Left hindlimb (tissue), 1 donor: ENCODE data around the gene SGSH.

Experiments
- DNase-seq: peaks from one replicate; pipeline ENCODE4 v3.0.0-alpha.2; 2018

The SGSH gene

DNA sequence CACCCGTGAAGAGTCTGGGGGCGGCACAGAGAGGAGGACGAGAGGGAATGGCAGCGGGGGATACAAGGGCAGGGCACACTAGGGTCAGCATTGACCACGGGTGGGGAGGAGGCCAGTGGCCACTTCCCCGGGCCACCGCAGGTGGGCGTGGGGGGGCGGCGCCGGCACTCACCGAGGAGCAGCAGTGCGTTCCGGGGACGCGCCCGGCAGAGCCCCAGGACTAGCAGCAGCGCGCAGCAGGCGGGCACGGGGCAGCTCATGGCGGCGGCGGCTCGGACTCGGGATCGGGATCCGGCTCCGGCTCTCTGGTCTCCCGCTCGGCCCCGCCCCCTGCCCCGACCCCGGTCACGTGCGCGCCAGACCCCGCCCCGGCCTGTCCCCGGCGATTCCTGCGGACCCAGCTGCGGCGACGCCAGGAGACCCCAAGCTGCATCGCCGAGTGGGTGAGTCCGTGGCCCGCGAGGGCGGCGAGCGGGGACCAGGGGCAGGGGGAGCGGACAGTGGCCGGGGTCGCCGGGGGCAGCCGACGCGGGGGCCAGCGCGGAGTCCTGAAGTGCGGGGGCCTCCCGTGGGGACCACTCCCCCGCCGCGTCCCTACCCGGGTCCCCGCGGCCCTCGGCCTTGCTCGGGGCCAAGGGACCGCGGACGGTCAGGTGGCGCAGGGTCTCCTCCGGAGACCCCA, at the start of gene SGSH, which contains the start of gene SLC26A11:
SGSH (minus strand) TSS at position 280 of the 682 bp plus-strand sequence; CDS start at position 260, 20 bp downstream.
SLC26A11 (plus strand) TSS at position 374 of the 682 bp plus-strand sequence. CDS start 1,134 bp downstream, outside the sequence.
- peak; percentile 84 for DNase-seq

DNA sequence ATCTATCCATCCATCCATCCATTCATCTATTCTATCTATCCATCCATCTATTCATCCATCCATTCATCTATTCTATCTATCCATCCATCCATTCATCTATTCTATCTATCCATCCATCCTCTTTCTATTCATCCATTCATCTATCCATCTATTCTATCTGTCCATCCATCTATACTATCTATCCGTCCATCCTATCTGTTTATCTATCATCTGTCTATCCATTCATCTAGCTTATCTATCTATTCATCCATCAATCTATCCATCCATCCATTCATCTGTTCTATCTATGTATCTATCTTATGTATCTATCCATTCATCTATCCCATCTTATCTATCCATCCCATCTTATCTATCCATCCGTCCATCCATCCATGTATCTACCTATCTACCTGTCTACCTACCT, 49.3 kb upstream of the SGSH start:
- DNase-seq: no peak

GRCh38 chr17:80268427-80268826, 48.3 kb upstream of the SGSH start:
- no peak for DNase-seq

DNA sequence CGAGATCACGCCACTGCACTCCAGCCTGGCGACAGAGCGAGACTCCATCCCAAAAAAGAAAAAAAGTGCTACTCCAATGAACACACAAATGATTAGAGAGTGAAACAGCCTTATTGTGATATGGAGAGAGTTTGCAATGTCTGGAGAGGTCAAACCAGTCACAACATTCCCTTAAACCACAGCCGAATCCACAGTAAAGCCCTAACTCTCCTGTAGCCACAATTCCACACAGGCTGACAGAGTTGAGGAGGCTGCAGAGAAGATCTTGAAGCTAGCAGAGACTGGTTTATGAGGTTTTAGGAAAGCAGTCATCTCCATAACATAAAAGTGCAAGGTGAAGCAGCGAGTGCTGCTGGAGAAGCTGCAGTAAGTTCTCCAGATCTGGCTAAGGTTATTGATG, 47.3 kb upstream of the SGSH start:
- no peak for DNase-seq

GRCh38 chr17:80265205-80266068, 45.3 kb upstream of the SGSH start:
- DNase-seq: no peak

DNA sequence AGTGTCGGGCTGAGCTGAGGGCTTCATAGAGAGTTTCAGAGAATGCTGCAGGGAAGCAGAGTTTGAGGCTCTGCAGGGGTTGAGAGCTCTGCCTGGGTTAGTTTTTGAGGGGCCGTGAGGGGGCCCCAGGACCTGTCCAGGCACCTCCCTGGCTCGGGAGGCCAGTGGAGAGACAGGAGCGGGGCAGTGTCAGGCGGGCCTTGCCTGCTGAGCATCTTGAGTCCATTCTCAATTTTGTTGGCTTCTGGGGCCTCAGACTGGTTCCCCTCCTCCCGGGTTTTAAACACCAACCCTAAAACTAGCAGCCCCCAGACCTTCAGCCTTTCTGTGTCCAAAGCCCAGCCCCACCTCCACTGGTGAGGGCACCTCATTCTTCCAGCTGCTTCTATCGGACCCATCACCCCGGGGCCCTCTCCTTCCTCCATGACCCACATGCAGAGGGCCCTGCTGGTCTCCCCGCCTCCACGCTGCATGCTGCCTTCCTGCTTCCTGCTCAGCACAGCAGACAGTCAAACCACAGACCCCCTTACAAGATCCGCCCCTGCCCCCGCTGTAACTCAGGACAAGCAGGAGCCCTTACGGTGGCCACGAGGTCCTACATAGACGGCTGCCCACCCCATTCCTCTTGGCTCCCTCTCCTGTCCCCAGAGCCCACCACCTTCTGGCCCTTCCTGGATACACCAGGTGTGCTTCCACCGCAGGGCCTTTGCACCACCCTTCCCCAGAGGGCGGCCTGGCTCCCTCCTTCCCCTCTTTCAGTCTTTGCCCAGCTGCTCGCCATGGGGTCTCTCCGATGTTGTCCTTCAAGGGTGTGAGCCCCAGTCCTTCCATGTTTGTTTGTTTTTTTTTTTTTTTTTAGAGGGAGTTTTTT, 44.3 kb upstream of the SGSH start:
- peak; percentile 23 for DNase-seq

GRCh38 chr17:80263253-80264204, 43.4 kb upstream of the SGSH start:
- DNase-seq: peak; percentile 83

DNA sequence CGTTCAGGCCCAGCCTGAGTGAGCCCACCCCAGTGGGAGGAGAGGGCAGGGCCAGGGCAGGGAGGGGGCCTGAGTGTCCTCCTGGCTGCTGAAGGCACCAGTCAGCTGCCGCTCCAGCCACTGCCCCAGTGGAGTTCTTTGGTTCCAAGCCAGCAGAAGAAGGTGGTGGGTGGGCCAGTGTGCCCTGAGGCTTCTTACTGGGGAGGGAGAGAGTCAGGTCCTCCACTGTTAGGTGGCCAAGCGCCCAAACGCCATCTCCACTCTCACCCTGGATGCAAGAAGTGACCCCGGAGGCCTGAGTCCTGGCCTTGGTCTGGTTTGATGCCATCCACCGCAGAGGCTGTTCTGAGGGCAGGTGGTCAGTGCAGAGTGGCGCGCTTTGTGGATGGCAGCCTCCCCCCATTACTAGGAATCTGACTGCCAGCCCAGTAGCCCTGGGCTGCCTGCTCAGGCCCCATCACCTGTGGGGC, 42.7 kb upstream of the SGSH start:
- DNase-seq: peak; percentile 48

GRCh38 chr17:80262291-80262690, 42.2 kb upstream of the SGSH start:
- peak; percentile 24 for DNase-seq

DNA sequence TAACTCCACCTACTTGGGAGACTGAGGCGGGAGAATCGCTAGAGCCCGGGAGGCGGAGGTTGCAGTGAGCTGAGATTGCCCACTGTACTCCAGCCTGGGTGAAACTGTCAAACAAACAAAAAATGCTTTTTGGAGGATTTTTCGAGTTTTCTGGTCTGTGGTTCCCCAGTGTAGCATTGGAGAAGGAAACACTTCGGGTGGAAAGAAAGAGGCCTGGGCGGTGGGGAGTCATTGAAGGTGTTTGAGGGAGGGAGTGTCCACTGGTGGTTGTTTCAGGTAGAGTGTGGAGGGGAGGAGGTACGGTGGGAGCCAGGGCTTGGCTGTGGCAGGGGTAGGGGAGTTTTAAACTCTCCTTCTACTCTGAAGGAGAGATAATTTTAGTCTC, 41.8 kb upstream of the SGSH start:
- DNase-seq: no peak

GRCh38 chr17:80261159-80261894, 41.2 kb upstream of the SGSH start:
- peak; percentile 72 for DNase-seq

- peak; percentile 47 for DNase-seq
Observed at GRCh38 chr17:80260791-80261158, 40.6 kb upstream of the SGSH start, which contains the start of gene RNF213. TSS of gene RNF213 (plus strand) at chr17:80260852. CDS start at chr17:80263682, 2,830 bp downstream.

DNA sequence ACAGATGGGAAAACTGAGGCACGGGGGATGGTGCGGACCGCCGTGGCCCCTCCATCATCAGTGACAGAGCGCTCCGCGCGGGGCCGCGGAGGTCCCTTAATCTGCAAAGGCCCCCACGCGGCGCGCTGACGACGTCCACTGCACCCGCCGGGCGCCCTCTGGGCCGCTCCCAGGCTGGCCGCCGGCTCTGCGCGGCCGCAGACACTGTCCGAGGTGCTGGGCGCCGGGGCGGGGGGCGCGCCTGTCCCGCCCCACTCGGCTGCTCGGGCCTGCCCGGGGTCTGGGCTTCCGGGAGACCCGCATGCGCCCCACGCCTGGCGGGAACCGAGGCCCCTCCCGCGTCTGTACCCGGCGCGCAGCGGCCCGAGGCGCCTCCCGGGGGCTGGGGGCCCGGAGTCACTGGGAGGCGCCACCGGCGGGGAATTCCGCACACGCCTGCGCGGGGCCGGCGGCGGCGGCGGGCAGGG, 40.0 kb upstream of the SGSH start:
- DNase-seq: peak; percentile 76

DNA sequence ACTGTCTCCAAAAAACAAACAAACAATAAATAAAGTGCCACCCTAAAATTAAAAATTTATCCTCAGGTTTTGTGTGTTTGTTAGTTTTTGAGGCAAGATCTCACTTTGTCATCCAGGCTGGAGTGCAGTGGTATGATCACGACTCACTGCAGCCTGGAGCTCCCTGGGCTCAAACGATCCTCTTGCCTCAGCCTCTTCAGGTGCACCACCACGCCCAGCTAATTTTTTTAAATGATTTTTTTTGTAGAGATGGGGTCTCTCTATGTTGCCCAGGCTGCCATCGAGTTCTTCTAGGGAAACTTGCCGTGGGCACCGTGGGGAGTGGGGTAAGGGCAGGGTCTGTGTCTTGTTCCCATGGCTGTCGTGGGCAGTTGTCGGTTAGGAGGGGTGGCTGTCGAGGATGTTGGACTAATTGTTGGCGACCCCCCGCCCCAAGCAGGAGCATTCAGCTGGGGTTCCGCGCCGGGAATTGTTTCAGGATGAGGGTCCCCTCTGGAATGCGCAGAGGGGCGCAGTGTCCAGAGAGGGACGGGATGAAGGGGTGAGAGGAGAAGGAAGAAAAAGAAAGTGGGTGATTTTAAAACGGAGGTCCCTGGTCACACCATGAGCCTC, 39.4 kb upstream of the SGSH start:
- DNase-seq: peak; percentile 34

GRCh38 chr17:80258296-80258695, 38.2 kb upstream of the SGSH start:
- peak; percentile 4 for DNase-seq

- no peak for DNase-seq
Observed at GRCh38 chr17:80257716-80258213, 37.6 kb upstream of the SGSH start.

- no peak for DNase-seq
Observed at GRCh38 chr17:80256034-80256350, 35.9 kb upstream of the SGSH start.

DNA sequence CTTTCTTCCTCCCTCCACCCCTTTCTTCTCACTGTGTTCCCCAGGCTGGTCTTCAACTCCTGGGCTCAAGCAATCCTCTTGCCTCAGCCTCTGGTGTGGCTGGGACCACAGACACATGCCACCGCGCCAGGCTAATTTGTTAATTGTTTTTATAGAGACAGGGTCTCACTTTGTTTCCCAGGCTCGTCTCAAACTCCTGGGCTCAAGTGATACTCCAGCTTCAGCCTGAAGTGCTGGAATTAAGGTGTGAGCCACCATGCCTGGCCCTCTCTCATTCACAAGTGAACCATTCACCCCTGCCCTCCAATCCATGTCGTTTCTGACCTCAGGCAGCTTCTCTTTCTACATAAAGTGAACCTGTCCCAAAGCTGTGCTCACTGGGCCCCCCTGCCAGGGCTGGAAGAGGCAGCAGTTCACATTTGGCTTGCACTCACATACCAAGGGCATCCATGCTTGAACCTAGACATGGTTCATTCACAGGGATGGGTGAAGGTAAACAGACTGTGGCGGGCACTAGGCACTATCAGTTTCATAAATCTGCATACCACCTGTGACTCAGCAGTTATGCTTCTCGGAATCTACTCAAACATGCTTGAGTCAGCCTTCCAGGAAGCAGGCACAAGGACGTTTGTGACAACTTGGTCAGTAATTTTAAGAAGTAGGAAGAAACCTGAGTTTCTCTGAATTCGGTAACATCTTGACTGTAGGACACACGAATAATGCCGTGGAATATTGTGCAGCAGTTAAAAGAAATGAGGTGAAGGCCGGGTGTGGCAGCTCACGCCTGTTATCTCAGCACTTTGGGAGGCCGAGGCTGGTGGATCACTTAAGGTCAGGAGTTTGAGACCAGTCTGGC, 34.5 kb upstream of the SGSH start:
- no peak for DNase-seq
